ENCODE measurements around the gene RELCH.

Gene RELCH

DNA sequence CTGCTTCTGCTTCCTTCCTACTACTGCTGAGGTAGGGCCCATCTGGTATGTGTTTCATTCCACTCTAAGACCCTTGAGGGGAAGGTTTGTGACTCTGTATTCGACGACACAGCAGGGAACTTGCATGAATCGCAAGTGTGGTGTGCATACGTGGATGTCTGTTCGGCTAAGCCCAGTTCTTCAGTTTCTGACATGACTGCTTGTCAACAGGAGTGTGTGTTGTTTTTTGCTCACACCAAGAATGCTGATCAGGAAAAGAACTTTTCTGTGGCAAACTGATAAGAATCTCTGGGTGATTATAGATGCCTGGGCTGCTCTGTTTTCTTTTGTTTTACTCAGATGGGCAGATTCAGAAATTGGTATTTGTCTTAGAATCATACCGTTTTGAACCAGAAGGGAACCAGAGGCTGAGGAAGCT lies 160.0 kb downstream of the RELCH start:
- H3K27ac ChIP-seq: no peak overlapping the region
- no peaks in the 10 kb centered on the region for H3K36me3 ChIP-seq (ENCODE audit: control insufficient read depth, insufficient read depth, low read length)
- no peaks in the 10 kb centered on the region for H3K9me3 ChIP-seq (ENCODE audit: control insufficient read depth, low read length)
- TF ChIP-seq, protein P1, sequence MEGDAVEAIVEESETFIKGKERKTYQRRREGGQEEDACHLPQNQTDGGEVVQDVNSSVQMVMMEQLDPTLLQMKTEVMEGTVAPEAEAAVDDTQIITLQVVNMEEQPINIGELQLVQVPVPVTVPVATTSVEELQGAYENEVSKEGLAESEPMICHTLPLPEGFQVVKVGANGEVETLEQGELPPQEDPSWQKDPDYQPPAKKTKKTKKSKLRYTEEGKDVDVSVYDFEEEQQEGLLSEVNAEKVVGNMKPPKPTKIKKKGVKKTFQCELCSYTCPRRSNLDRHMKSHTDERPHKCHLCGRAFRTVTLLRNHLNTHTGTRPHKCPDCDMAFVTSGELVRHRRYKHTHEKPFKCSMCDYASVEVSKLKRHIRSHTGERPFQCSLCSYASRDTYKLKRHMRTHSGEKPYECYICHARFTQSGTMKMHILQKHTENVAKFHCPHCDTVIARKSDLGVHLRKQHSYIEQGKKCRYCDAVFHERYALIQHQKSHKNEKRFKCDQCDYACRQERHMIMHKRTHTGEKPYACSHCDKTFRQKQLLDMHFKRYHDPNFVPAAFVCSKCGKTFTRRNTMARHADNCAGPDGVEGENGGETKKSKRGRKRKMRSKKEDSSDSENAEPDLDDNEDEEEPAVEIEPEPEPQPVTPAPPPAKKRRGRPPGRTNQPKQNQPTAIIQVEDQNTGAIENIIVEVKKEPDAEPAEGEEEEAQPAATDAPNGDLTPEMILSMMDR (IDR thresholded peaks at IDR 0.05): no peak
- no peaks in the 10 kb centered on the region for H3K4me1 ChIP-seq
- H3K4me3 ChIP-seq (ENCODE audit: low read depth, low read length): no peak overlapping the region
- H3K27me3 ChIP-seq (ENCODE audit: control insufficient read depth, insufficient read depth, low read length): no peaks in the 10 kb centered on the region
- no peak overlapping the region for H3K4me2 ChIP-seq (ENCODE audit: low read length)
- H3K9ac ChIP-seq: no peak overlapping the region
- no peak overlapping the region for H2AFZ ChIP-seq
- no peaks in the 10 kb centered on the region for H3K79me2 ChIP-seq

DNA sequence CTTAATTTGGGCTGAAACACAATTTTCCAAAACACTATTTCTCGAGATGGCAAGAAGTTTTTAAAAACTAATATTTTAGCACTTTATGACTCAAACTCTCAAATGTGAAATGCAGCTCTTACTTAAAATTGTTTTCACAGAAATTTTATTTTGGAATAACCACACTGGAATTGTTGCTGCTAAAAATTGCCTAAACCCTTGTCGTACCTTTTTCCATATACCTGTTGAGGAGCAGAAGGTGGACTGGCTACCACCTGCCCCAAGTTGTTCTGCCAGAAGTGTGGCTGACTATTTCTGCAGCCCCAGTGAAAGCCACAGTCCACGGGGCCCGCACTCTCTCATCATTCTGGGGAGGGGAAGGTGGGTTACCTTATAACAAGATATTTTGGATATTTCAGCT lies 161.4 kb downstream of the RELCH start:
- Histone ChIP-seq H3K9me3 (ENCODE audit: control insufficient read depth, low read length) (no peaks in the 10 kb centered on the region), H3K27me3 (ENCODE audit: control insufficient read depth, insufficient read depth, low read length) (no peaks in the 10 kb centered on the region), H2AFZ (no peak overlapping the region), H3K36me3 (ENCODE audit: control insufficient read depth, insufficient read depth, low read length) (no peaks in the 10 kb centered on the region), H3K4me3 (ENCODE audit: low read depth, low read length) (no peak overlapping the region), H3K4me2 (ENCODE audit: low read length) (no peak overlapping the region), H3K9ac (no peak overlapping the region), H3K4me1 (no peaks in the 10 kb centered on the region), H3K79me2 (no peaks in the 10 kb centered on the region), H3K27ac (no peak overlapping the region)
- TF ChIP-seq, protein P1 (IDR thresholded peaks at IDR 0.05): no peak

- TF ChIP-seq, protein P1 (IDR thresholded peaks at IDR 0.05): no peak
- H3K4me3 ChIP-seq (ENCODE audit: low read depth, low read length): no peak overlapping the region
- H3K36me3 ChIP-seq (ENCODE audit: control insufficient read depth, insufficient read depth, low read length): no peaks in the 10 kb centered on the region
- no peak overlapping the region for H3K9ac ChIP-seq
- no peaks in the 10 kb centered on the region for H3K9me3 ChIP-seq (ENCODE audit: control insufficient read depth, low read length)
- H3K79me2 ChIP-seq: no peaks in the 10 kb centered on the region
- H3K4me2 ChIP-seq (ENCODE audit: low read length): no peak overlapping the region
- no peaks in the 10 kb centered on the region for H3K27me3 ChIP-seq (ENCODE audit: control insufficient read depth, insufficient read depth, low read length)
- no peak overlapping the region for H3K27ac ChIP-seq
- H2AFZ ChIP-seq: no peak overlapping the region
- no peaks in the 10 kb centered on the region for H3K4me1 ChIP-seq
Observed at GRCh38 chr18:62353170-62353569, 166.1 kb downstream of the RELCH start.

DNA sequence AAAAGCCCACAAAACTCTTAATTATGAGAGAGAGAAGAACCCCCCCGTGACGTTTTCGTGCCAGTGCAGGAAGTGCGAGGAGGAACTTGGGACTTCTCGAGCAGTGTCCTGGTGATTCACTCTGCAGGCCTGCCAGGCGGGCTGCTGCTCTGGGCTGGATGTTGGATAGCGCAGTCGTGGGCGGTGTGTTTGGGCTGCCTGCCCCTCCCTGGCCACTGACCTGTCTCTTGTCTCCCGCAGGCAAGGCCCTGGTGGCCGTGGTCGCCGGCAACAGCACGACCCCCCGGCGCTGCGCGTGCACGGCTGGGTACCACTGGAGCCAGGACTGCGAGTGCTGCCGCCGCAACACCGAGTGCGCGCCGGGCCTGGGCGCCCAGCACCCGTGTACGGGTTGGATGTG lies 167.1 kb downstream of the RELCH start:
- TF ChIP-seq, protein P1 (IDR thresholded peaks at IDR 0.05): no peak
- no peaks in the 10 kb centered on the region for H3K9me3 ChIP-seq (ENCODE audit: control insufficient read depth, low read length)

GRCh38 chr18:62357079-62357719 lies 170.1 kb downstream of the RELCH start:
- Histone ChIP-seq H3K79me2 (no peaks in the 10 kb centered on the region), H3K9ac (no peak overlapping the region), H2AFZ (no peak overlapping the region)

More for the DNA sequence above, 167.1 kb downstream of the RELCH start:
- H3K4me2 ChIP-seq (ENCODE audit: low read length): no peak overlapping the region
- H3K4me1 ChIP-seq: no peaks in the 10 kb centered on the region
- no peaks in the 10 kb centered on the region for H3K36me3 ChIP-seq (ENCODE audit: control insufficient read depth, insufficient read depth, low read length)
- H2AFZ ChIP-seq: no peak overlapping the region
- H3K9ac ChIP-seq: no peak overlapping the region
- H3K27ac ChIP-seq: no peak overlapping the region
- no peaks in the 10 kb centered on the region for H3K27me3 ChIP-seq (ENCODE audit: control insufficient read depth, insufficient read depth, low read length)
- H3K4me3 ChIP-seq (ENCODE audit: low read depth, low read length): no peak overlapping the region
- H3K79me2 ChIP-seq: no peaks in the 10 kb centered on the region

More at GRCh38 chr18:62357079-62357719, 170.1 kb downstream of the RELCH start:
- Histone ChIP-seq H3K4me3 (ENCODE audit: low read depth, low read length) (no peak overlapping the region), H3K9me3 (ENCODE audit: control insufficient read depth, low read length) (no peaks in the 10 kb centered on the region), H3K4me1 (no peaks in the 10 kb centered on the region), H3K27ac (no peak overlapping the region), H3K27me3 (ENCODE audit: control insufficient read depth, insufficient read depth, low read length) (no peaks in the 10 kb centered on the region), H3K4me2 (ENCODE audit: low read length) (no peak overlapping the region), H3K36me3 (ENCODE audit: control insufficient read depth, insufficient read depth, low read length) (no peaks in the 10 kb centered on the region)
- TF ChIP-seq, protein P1 (IDR thresholded peaks at IDR 0.05): no peak
